Activated naive CD4-positive, alpha-beta T cell treated with anti-CD3 and anti-CD28 coated beads, Interleukin-2, amount 50 U/mL, for 16 hours (primary cell): ENCODE data around the gene SORL1.

Source experiments
- DNase-seq: peaks from one replicate; pipeline ENCODE4 v3.0.0-alpha.2; 2020

SORL1 gene

DNA sequence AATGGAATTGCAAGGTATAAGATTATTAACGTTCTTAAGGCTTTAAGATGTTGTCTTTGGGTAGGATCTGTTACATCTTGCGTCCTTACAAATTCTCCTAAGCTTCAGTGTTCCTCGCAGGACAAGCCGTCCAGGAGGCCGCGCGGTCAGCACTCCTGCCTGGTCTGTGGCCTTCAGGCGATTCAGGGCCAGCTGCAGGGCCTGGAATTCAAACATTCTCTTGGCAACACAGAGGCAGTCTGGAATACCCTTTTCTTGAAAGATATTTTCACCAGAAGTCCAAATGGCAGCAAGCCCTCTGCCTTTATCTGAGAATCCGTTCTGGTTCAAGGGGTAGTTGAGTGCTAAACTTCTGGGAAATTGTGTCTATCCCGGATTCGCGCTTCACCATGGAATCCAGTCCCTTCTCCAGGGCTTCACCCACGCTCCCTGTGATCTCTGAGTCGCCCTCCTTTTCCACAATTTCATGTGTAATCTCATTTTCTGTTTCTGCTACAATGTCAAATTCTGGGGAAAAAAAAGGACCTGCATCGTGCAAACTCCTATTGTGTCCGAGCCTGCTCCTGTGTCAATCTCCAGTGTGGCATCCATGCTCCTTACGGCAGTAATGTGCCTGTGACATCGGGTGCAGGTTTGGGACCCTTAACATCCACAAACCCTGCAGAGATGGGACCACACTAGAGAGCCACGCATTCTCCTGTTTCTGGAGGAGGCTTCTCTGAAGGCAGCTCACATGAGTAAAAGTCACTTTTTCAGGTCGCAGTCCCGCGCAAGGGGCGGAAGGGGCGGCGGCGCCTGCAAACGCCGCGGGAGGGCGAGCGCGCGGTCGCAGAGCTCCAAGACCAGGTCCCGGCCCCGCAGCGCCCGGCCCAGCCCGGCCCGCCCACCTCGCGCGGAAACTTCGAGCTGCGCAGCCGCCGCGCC is 25.4 kb upstream of the SORL1 start:
- DNase-seq = peak; percentile 60

GRCh38 chr11:121427400-121427744 is 24.7 kb upstream of the SORL1 start:
- DNase-seq = no peak

- DNase-seq = no peak
Observed at GRCh38 chr11:121429556-121429955, 22.6 kb upstream of the SORL1 start.

GRCh38 chr11:121431820-121432526 is 20.1 kb upstream of the SORL1 start:
- no peak for DNase-seq

DNA sequence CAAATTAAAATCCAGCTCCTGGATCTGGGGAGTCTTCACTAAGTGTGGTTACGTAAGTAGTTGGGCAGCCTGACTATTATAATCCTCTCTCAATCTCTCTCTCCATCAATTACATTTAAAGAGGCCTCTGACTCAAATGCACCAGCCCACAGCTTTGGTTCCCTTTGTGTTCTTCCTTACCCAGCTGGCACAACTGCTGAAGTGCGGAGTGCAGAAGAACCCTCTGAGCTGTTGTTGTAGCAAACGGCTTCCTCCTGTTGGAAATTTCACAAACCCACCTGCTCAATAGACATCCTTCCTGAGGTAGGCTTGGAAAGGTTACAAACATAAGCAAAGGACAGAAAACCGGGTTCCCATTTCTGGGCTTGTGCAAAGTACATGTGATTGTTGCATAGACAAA is 17.0 kb upstream of the SORL1 start:
- no peak for DNase-seq

GRCh38 chr11:121435551-121436511 is 16.3 kb upstream of the SORL1 start:
- DNase-seq = no peak

- DNase-seq = no peak
Observed at GRCh38 chr11:121437018-121437685, 15.0 kb upstream of the SORL1 start.

DNA sequence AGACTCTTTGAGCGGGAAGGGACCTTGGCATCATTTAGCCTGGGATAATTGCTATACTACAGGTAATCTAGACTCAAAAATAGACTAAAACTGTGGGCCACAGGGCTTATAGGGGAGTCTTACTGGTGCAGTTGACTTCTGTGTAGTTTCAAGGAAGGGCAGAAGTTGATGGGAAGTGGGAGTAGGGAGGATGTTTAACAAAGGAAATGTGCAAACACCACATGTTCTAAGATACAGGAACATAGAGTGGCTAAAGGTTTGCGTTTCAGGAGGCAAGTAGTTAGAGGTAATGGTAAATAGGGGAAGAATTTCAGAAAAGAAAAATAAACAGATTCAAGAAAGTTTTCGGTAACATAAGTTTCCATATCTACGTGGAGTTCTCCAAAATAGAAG is 14.4 kb upstream of the SORL1 start:
- no peak for DNase-seq

- no peak for DNase-seq
Observed at GRCh38 chr11:121439337-121439736, 12.8 kb upstream of the SORL1 start.

DNA sequence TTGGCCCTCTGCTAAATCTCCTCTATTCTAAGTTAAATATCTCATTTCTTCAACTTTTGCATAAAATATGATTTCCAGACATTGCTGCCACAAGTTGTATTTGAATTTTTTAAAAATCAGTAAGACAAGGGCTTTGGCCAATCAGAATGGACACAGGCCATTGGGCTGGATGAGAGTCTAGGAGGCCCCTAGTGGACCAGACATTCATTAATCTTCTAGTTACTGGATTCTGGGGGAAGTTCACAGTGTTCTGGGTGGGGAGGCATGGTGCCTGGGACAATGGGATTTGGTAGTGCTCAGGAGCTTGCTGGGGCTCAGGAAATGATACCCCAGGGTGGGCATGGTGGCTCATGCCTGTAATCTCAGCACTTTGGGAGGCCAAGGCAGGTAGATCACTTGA is 12.4 kb upstream of the SORL1 start:
- no peak for DNase-seq

DNA sequence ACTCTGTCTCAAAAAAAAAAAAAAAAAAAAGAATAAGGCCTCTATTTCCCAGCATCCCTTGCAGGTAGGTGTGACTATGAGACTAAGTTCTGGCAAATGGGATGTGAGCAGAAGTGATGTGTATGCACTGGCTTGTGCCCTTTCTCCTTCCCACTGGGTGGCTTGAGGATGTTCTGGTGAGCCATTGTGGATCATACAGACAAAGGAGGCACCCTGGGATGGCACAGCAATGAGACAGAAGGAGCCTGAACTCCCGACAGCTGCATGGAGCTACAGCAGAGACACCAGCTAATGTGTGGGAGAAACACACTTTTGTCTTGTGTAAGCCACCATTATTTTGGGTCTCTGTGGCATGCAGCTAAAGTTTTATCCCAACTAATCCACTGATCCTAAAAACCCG is 10.6 kb upstream of the SORL1 start:
- DNase-seq = no peak

GRCh38 chr11:121443688-121444275 is 8.3 kb upstream of the SORL1 start:
- DNase-seq = peak; percentile 50

DNA sequence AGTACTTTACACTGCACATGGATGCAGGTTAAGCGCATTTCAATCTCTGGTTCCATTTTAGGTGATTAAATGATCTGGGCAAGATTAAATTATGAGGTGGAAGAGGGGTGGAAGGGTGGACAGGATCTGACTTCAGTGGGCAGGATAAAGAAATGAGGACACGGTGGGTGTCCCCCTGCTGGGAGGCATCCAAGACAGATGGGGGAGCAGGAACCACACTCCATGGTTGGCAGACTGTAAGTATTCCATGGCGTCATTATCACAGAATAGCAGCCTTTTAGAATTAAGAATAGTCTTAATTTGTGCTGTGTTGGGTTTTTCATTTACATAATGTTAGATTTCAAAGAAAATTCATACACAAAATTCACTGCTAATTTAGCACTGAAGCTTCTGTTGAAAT is 7.6 kb upstream of the SORL1 start:
- DNase-seq = no peak

- DNase-seq = no peak
Observed at GRCh38 chr11:121445071-121445768, 6.9 kb upstream of the SORL1 start.

- no peak for DNase-seq
Observed at GRCh38 chr11:121446752-121447156, 5.4 kb upstream of the SORL1 start.

DNA sequence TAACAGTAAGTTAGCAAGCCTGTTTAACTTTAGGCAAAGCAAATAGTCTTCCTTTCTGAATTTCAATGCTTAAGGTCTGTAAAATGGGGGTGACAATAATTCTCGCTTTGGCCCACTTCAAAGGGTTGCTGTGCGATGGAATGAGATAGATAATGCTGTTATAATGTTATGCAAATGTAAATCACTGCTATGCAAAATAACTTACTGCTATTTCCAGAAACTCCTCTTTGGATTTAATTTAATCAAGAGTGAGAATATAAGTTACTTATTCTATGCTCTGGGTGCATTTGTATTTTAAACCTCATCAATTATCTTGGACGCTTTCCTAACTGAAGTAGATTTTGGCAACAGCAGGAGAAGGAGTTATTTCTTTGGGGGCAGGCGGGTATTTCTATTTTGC is 4.1 kb upstream of the SORL1 start:
- DNase-seq = no peak

- DNase-seq = no peak
Observed at GRCh38 chr11:121448431-121448941, 3.6 kb upstream of the SORL1 start.

GRCh38 chr11:121449123-121449522 is 3.0 kb upstream of the SORL1 start:
- DNase-seq = no peak

DNA sequence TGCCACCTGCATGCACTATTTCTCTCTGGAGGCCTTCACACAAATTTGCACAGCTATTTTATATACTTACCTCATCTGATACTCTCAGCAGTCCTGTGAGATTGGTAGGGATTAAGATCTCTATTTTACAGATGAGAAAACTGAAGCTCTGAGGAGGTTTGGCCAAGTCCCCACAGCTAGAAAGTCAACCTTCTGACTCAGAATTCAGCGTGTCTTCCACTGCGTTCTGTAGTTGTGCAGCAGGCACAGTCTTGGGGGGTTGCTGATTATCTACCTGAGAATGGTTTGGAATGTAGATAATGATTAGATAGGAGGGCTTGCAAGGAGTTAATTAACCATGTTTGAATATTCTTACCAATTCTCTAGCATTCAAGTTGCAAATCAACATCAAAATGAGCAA is 2.5 kb upstream of the SORL1 start:
- DNase-seq = no peak

DNA sequence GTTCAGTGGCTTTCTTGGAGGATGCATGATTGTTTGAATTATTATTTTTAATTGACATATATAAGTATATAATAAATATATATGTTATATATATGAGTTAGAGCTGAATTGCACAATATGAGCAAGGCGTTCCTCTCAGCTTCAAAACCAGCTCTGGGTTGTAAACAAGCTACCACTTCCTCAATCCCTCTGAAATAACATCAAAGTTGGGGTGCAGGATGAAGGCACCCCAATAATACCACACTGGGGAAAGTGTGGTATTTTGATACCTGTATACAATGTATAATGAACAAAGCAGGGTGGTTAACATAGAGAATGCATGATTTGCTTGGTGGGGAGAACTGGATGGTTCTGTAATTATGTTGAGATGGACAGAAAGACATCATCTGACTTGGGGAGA is 1.7 kb upstream of the SORL1 start:
- DNase-seq = no peak
